ENCODE data around the gene AKNA.

The AKNA gene

GRCh38 chr9:114385397-114386181 lies 2.2 kb downstream of the AKNA start:
- Histone ChIP-seq H3K27me3 (ENCODE audit: insufficient read depth, low read length) (no peaks in the 10 kb centered on the region), H3K4me1 (ENCODE audit: insufficient read depth, low read length, severe bottlenecking) (peaks cover 77% of the 10 kb centered on the region), H3K9me3 (ENCODE audit: low read length) (no peaks in the 10 kb centered on the region), H3K9ac (ENCODE audit: low read length) (peak overlapping the region; percentile 91), H4K20me1 (ENCODE audit: insufficient read depth, low read length) (no peaks in the 10 kb centered on the region), H3K4me3 (ENCODE audit: low read depth, low read length, poor library complexity, severe bottlenecking) (peak overlapping the region; percentile 84), H3K27ac (ENCODE audit: low read depth, low read length, poor library complexity, severe bottlenecking) (peak overlapping the region; percentile 99), H3K36me3 (ENCODE audit: insufficient read depth, low read length) (peaks cover 13% of the 10 kb centered on the region), H2AFZ (ENCODE audit: low read length) (no peak overlapping the region), H3K4me2 (ENCODE audit: low read length) (peak overlapping the region; percentile 96), H3K79me2 (ENCODE audit: insufficient read depth, low read length) (peaks cover 34% of the 10 kb centered on the region), H3K9me2 (ENCODE audit: low read depth, low read length) (no peaks in the 10 kb centered on the region), H3F3A (ENCODE audit: insufficient read depth, low read length) (peaks cover 9% of the 10 kb centered on the region; the same call in 1 of the 2 replicates)
- TF ChIP-seq EZH2 (IDR thresholded peaks at IDR 0.05; ENCODE audit: borderline replicate concordance, low read length) (no peak), CTCF (IDR thresholded peaks at IDR 0.05; ENCODE audit: low read length) (no peak)

GRCh38 chr9:114384836-114385396 lies 2.9 kb downstream of the AKNA start:
- H3K79me2 ChIP-seq (ENCODE audit: insufficient read depth, low read length): peaks cover 34% of the 10 kb centered on the region
- TF ChIP-seq CTCF (IDR thresholded peaks at IDR 0.05; ENCODE audit: low read length): no peak
- TF ChIP-seq EZH2 (IDR thresholded peaks at IDR 0.05; ENCODE audit: borderline replicate concordance, low read length): no peak
- peak overlapping the region; percentile 99 for H3K27ac ChIP-seq (ENCODE audit: low read depth, low read length, poor library complexity, severe bottlenecking)
- H3F3A ChIP-seq (ENCODE audit: insufficient read depth, low read length): peaks cover 6% of the 10 kb centered on the region; the same call in 1 of the 2 replicates
- H3K36me3 ChIP-seq (ENCODE audit: insufficient read depth, low read length): peaks cover 19% of the 10 kb centered on the region
- peak overlapping the region; percentile 60 for H3K4me2 ChIP-seq (ENCODE audit: low read length)
- H3K9me2 ChIP-seq (ENCODE audit: low read depth, low read length): no peaks in the 10 kb centered on the region
- peak overlapping the region; percentile 56 for H3K9ac ChIP-seq (ENCODE audit: low read length)
- H3K4me3 ChIP-seq (ENCODE audit: low read depth, low read length, poor library complexity, severe bottlenecking): peak overlapping the region; percentile 41
- no peaks in the 10 kb centered on the region for H3K9me3 ChIP-seq (ENCODE audit: low read length)
- H4K20me1 ChIP-seq (ENCODE audit: insufficient read depth, low read length): no peaks in the 10 kb centered on the region
- no peaks in the 10 kb centered on the region for H3K27me3 ChIP-seq (ENCODE audit: insufficient read depth, low read length)
- H3K4me1 ChIP-seq (ENCODE audit: insufficient read depth, low read length, severe bottlenecking): peaks cover 70% of the 10 kb centered on the region
- no peak overlapping the region for H2AFZ ChIP-seq (ENCODE audit: low read length)

GRCh38 chr9:114384341-114384740 lies 3.4 kb downstream of the AKNA start:
- no peaks in the 10 kb centered on the region for H4K20me1 ChIP-seq (ENCODE audit: insufficient read depth, low read length)
- TF ChIP-seq CTCF (IDR thresholded peaks at IDR 0.05; ENCODE audit: low read length) (no peak), EZH2 (IDR thresholded peaks at IDR 0.05; ENCODE audit: borderline replicate concordance, low read length) (no peak)
- no peaks in the 10 kb centered on the region for H3K9me2 ChIP-seq (ENCODE audit: low read depth, low read length)
- no peak overlapping the region for H2AFZ ChIP-seq (ENCODE audit: low read length)
- peak overlapping the region; percentile 41 for H3K4me3 ChIP-seq (ENCODE audit: low read depth, low read length, poor library complexity, severe bottlenecking)
- H3K4me1 ChIP-seq (ENCODE audit: insufficient read depth, low read length, severe bottlenecking): peaks cover 65% of the 10 kb centered on the region
- H3K36me3 ChIP-seq (ENCODE audit: insufficient read depth, low read length): peaks cover 25% of the 10 kb centered on the region
- peak overlapping the region; percentile 60 for H3K4me2 ChIP-seq (ENCODE audit: low read length)
- peak overlapping the region; percentile 99 for H3K27ac ChIP-seq (ENCODE audit: low read depth, low read length, poor library complexity, severe bottlenecking)
- H3K9ac ChIP-seq (ENCODE audit: low read length): peak overlapping the region; percentile 56
- no peaks in the 10 kb centered on the region for H3K27me3 ChIP-seq (ENCODE audit: insufficient read depth, low read length)
- H3F3A ChIP-seq (ENCODE audit: insufficient read depth, low read length): peaks cover 6% of the 10 kb centered on the region; the same call in 1 of the 2 replicates
- peaks cover 34% of the 10 kb centered on the region for H3K79me2 ChIP-seq (ENCODE audit: insufficient read depth, low read length)
- no peaks in the 10 kb centered on the region for H3K9me3 ChIP-seq (ENCODE audit: low read length)

Data from OCI-LY1 (cell line).